ENCODE measurements around the gene ARIH2. TPM values are rescaled to one million over a fixed set of nuclear protein-coding genes. Genes with fewer than 3 reads are reported as not detected.

Gene ARIH2
- polyA plus RNA-seq, 1 donor from 2014 or later, result 153 TPM

DNA sequence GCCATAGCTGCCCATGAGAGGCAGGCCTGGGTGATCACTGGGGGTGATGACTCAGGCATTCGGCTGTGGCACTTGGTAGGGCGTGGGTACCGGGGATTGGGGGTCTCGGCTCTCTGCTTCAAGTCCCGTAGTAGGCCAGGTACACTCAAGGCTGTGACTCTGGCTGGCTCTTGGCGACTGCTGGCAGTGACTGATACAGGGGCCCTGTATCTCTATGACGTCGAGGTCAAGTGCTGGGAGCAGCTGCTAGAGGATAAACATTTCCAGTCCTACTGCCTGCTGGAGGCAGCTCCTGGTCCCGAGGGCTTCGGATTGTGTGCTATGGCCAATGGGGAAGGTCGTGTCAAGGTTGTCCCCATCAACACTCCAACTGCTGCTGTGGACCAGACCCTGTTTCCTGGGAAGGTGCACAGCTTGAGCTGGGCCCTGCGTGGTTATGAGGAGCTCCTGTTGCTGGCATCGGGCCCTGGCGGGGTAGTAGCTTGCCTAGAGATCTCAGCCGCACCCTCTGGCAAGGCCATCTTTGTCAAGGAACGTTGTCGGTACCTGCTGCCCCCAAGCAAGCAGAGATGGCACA, 93.9 kb downstream of the ARIH2 start:
- H3F3A ChIP-seq (ENCODE audit: insufficient read depth, low read length, poor library complexity, severe bottlenecking), result no peaks in the 10 kb centered on the region
- no peak for TF ChIP-seq SMC3 (conservative IDR thresholded peaks at IDR 0.05; ENCODE audit: poor library complexity)
- no peak for TF ChIP-seq EZH2 (IDR thresholded peaks at IDR 0.05; ENCODE audit: borderline replicate concordance, insufficient read depth, low read length, poor library complexity, severe bottlenecking)
- no peak for TF ChIP-seq POLR2AphosphoS5 (IDR thresholded peaks at IDR 0.05)
- TF ChIP-seq, protein P1, sequence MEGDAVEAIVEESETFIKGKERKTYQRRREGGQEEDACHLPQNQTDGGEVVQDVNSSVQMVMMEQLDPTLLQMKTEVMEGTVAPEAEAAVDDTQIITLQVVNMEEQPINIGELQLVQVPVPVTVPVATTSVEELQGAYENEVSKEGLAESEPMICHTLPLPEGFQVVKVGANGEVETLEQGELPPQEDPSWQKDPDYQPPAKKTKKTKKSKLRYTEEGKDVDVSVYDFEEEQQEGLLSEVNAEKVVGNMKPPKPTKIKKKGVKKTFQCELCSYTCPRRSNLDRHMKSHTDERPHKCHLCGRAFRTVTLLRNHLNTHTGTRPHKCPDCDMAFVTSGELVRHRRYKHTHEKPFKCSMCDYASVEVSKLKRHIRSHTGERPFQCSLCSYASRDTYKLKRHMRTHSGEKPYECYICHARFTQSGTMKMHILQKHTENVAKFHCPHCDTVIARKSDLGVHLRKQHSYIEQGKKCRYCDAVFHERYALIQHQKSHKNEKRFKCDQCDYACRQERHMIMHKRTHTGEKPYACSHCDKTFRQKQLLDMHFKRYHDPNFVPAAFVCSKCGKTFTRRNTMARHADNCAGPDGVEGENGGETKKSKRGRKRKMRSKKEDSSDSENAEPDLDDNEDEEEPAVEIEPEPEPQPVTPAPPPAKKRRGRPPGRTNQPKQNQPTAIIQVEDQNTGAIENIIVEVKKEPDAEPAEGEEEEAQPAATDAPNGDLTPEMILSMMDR (IDR thresholded peaks at IDR 0.05; ENCODE audit: poor library complexity, severe bottlenecking), result no peak
- TF ChIP-seq MXI1 (conservative IDR thresholded peaks at IDR 0.05; ENCODE audit: poor library complexity, severe bottlenecking), result no peak
- no peak for TF ChIP-seq EP300 (conservative IDR thresholded peaks at IDR 0.05; ENCODE audit: poor library complexity, severe bottlenecking)
- no peak for TF ChIP-seq TAF1 (IDR thresholded peaks at IDR 0.05; ENCODE audit: low read depth)
- TF ChIP-seq RAD21 (conservative IDR thresholded peaks at IDR 0.05), result no peak
- TF ChIP-seq, protein P2, sequence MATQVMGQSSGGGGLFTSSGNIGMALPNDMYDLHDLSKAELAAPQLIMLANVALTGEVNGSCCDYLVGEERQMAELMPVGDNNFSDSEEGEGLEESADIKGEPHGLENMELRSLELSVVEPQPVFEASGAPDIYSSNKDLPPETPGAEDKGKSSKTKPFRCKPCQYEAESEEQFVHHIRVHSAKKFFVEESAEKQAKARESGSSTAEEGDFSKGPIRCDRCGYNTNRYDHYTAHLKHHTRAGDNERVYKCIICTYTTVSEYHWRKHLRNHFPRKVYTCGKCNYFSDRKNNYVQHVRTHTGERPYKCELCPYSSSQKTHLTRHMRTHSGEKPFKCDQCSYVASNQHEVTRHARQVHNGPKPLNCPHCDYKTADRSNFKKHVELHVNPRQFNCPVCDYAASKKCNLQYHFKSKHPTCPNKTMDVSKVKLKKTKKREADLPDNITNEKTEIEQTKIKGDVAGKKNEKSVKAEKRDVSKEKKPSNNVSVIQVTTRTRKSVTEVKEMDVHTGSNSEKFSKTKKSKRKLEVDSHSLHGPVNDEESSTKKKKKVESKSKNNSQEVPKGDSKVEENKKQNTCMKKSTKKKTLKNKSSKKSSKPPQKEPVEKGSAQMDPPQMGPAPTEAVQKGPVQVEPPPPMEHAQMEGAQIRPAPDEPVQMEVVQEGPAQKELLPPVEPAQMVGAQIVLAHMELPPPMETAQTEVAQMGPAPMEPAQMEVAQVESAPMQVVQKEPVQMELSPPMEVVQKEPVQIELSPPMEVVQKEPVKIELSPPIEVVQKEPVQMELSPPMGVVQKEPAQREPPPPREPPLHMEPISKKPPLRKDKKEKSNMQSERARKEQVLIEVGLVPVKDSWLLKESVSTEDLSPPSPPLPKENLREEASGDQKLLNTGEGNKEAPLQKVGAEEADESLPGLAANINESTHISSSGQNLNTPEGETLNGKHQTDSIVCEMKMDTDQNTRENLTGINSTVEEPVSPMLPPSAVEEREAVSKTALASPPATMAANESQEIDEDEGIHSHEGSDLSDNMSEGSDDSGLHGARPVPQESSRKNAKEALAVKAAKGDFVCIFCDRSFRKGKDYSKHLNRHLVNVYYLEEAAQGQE (IDR thresholded peaks at IDR 0.05; ENCODE audit: borderline replicate concordance), result no peak
- no peaks in the 10 kb centered on the region for H3K9me2 ChIP-seq (ENCODE audit: insufficient read depth, low read length)
- no peak overlapping the region for H3K9ac ChIP-seq (ENCODE audit: low read length)
- H3K27ac ChIP-seq (ENCODE audit: low read length), result no peak overlapping the region
- H3K79me2 ChIP-seq (replicated peaks; ENCODE audit: insufficient read depth, low read length), result peaks cover 53% of the 10 kb centered on the region
- no peaks in the 10 kb centered on the region for H3K27me3 ChIP-seq (ENCODE audit: insufficient read depth, low read depth, low read length)
- H4K20me1 ChIP-seq (ENCODE audit: insufficient read depth), result peaks cover 13% of the 10 kb centered on the region
- no peak overlapping the region for H2AFZ ChIP-seq (ENCODE audit: low read depth, low read length)
- H3K4me2 ChIP-seq (ENCODE audit: low read length), result no peak overlapping the region
- no peaks in the 10 kb centered on the region for H3K36me3 ChIP-seq (ENCODE audit: insufficient read depth, low read length)
- no peaks in the 10 kb centered on the region for H3K9me3 ChIP-seq (ENCODE audit: low read length)
- H3K4me3 ChIP-seq (ENCODE audit: low read length), result no peak overlapping the region

DNA sequence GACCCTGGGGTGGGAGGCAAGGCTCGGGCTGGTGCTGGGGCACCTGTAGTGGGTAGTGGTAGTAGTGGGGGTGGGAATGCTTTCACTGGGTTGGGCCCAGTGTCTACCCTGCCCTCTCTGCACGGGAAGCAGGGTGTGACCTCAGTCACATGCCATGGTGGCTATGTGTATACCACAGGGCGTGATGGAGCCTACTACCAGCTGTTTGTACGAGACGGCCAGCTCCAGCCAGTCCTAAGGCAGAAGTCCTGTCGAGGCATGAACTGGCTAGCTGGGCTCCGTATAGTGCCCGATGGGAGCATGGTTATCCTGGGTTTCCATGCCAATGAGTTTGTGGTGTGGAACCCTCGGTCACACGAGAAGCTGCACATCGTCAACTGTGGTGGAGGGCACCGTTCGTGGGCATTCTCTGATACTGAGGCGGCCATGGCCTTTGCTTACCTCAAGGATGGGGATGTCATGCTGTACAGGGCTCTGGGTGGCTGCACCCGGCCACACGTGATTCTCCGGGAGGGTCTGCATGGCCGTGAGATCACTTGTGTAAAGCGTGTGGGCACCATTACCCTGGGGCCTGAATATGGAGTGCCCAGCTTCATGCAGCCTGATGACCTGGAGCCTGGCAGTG, 94.6 kb downstream of the ARIH2 start:
- H2AFZ ChIP-seq (ENCODE audit: low read depth, low read length), result no peak overlapping the region
- no peaks in the 10 kb centered on the region for H3K36me3 ChIP-seq (ENCODE audit: insufficient read depth, low read length)
- H3K79me2 ChIP-seq (replicated peaks; ENCODE audit: insufficient read depth, low read length), result peaks cover 47% of the 10 kb centered on the region
- H4K20me1 ChIP-seq (ENCODE audit: insufficient read depth), result peaks cover 13% of the 10 kb centered on the region
- H3K4me2 ChIP-seq (ENCODE audit: low read length), result no peak overlapping the region
- H3F3A ChIP-seq (ENCODE audit: insufficient read depth, low read length, poor library complexity, severe bottlenecking), result no peaks in the 10 kb centered on the region
- no peak overlapping the region for H3K27ac ChIP-seq (ENCODE audit: low read length)
- H3K27me3 ChIP-seq (ENCODE audit: insufficient read depth, low read depth, low read length), result no peaks in the 10 kb centered on the region
- no peaks in the 10 kb centered on the region for H3K9me3 ChIP-seq (ENCODE audit: low read length)
- H3K9me2 ChIP-seq (ENCODE audit: insufficient read depth, low read length), result no peaks in the 10 kb centered on the region
- no peak overlapping the region for H3K4me3 ChIP-seq (ENCODE audit: low read length)
- H3K9ac ChIP-seq (ENCODE audit: low read length), result no peak overlapping the region
- TF ChIP-seq POLR2AphosphoS5 (IDR thresholded peaks at IDR 0.05), result peak; percentile 19
- TF ChIP-seq EP300 (conservative IDR thresholded peaks at IDR 0.05; ENCODE audit: poor library complexity, severe bottlenecking), result no peak
